HepG2 (cell line): ENCODE measurements around the gene CASD1. TPM values are rescaled to one million over a fixed set of nuclear protein-coding genes. Genes with fewer than 3 reads are reported as not detected.

Source experiments
- CREM ChIP-seq, 2 experiments: sonication (generic) in 1 of 2; formaldehyde crosslinking in 1 of 2; IDR thresholded peaks; 2 replicates each; pipeline versions ENCODE4 v1.4.0 to v1.6.1; 2016 to 2020; ENCODE audit warnings: antibody characterized with exemption in 1 of 2, mild to moderate bottlenecking in 1 of 2, missing genetic modification reagents in 1 of 2
- ELF3 ChIP-seq: IDR thresholded peaks from 2 replicates; pipeline ENCODE4 v1.6.1; 2016; ENCODE audit warnings: missing genetic modification reagents, missing compliant biosample characterization
- ETV5 ChIP-seq: IDR thresholded peaks from 2 replicates; pipeline ENCODE4 v1.6.1; 2018; ENCODE audit warnings: missing biosample characterization, missing genetic modification reagents, inconsistent platforms, borderline replicate concordance
- FOSL2 ChIP-seq: sonication (generic); formaldehyde crosslinking; IDR thresholded peaks from 2 replicates; pipeline ENCODE4 v1.4.0; 2020; ENCODE audit warnings: missing genetic modification reagents
- FOXO1 ChIP-seq: sonication (generic); formaldehyde crosslinking; IDR thresholded peaks from 2 replicates; pipeline ENCODE4 v1.4.0; 2020; ENCODE audit warnings: missing genetic modification reagents
- IRF2 ChIP-seq: IDR thresholded peaks from 2 replicates; pipeline ENCODE4 v1.6.1; 2018; ENCODE audit warnings: missing genetic modification reagents, missing compliant biosample characterization
- MIER3 ChIP-seq: IDR thresholded peaks from 2 replicates; pipeline ENCODE4 v1.6.1; 2016; ENCODE audit warnings: missing compliant biosample characterization, borderline replicate concordance
- NFIB ChIP-seq: sonication (generic); formaldehyde crosslinking; IDR thresholded peaks from 2 replicates; pipeline ENCODE4 v1.9.0; 2021; ENCODE audit warnings: missing genetic modification reagents, mild to moderate bottlenecking, borderline replicate concordance
- PPARG ChIP-seq: conservative IDR thresholded peaks from 2 replicates; pipeline ENCODE4 v1.6.1; 2016; ENCODE audit warnings: missing biosample characterization, missing genetic modification reagents
- RXRB ChIP-seq: IDR thresholded peaks from 2 replicates; pipeline ENCODE4 v1.6.1; 2016; ENCODE audit warnings: borderline replicate concordance, missing genetic modification reagents, missing compliant biosample characterization
- SMAD3 ChIP-seq: sonication (generic); formaldehyde crosslinking; IDR thresholded peaks from 2 replicates; pipeline ENCODE4 v1.4.0; 2020; ENCODE audit warnings: missing genetic modification reagents
- SOX5 ChIP-seq: IDR thresholded peaks from 2 replicates; pipeline ENCODE4 v1.6.1; 2016; ENCODE audit warnings: borderline replicate concordance
- TCF7 ChIP-seq: sonication (generic); IDR thresholded peaks from 2 replicates; pipeline ENCODE4 v1.6.1; 2016; ENCODE audit warnings: antibody characterized with exemption, low read depth
- ZNF331 ChIP-seq: sonication (generic); formaldehyde crosslinking; IDR thresholded peaks from 2 replicates; pipeline ENCODE4 v1.4.0; 2020; ENCODE audit warnings: missing genetic modification reagents
- ZNF644 ChIP-seq: IDR thresholded peaks from 2 replicates; pipeline ENCODE4 v1.6.1; 2016; ENCODE audit warnings: low read depth
- ZNF652 ChIP-seq: IDR thresholded peaks from 2 replicates; pipeline ENCODE4 v1.6.1; 2016; ENCODE audit warnings: low read depth, borderline replicate concordance
- ZNF879 ChIP-seq: sonication (generic); formaldehyde crosslinking; IDR thresholded peaks from 2 replicates; pipeline ENCODE4 v1.8.1; 2023; ENCODE audit warnings: missing genetic modification reagents
- polyA plus RNA-seq, 8 experiments: library from polyadenylated mRNA; depleted of rRNA in 3 of 8; stranded (reverse) in 7 of 8; unstranded in 1 of 8; fragments of >200 nt; fragmentation: Illumina TruSeq in 4 of 8; extraction: Trizol in 4 of 8; gene quantifications; 2 replicates each; pipeline versions ENCODE4 v1.2.1 to v1.2.3, GENCODE V29; 2011 to 2016; ENCODE audit warnings: low read depth in 4 of 8, missing spikeins in 1 of 8, mixed read lengths in 1 of 8; ENCODE audit not compliant: insufficient read depth in 1 of 8
- total RNA-seq, 5 experiments: library from RNA; depleted of rRNA; stranded (reverse); fragments of >200 nt; fragmentation: Illumina TruSeq; extraction: Trizol; gene quantifications; 2 replicates each; pipeline ENCODE4 v1.2.3, GENCODE V29; 2016; ENCODE audit warnings: low read depth in 1 of 5
- TF ChIP-seq, protein P1 (sequence below): sonication (generic); formaldehyde crosslinking; IDR thresholded peaks from 2 replicates; pipeline ENCODE4 v1.4.0; 2020; ENCODE audit warnings: mild to moderate bottlenecking, missing genetic modification reagents, borderline replicate concordance
- TF ChIP-seq, protein P2 (sequence below): sonication (generic); formaldehyde crosslinking; conservative IDR thresholded peaks from 2 replicates; pipeline ENCODE4 v1.4.0; 2020; ENCODE audit warnings: mild to moderate bottlenecking, missing genetic modification reagents, moderate library complexity
- TF ChIP-seq, protein P3 (sequence below): sonication (generic); formaldehyde crosslinking; IDR thresholded peaks from 2 replicates; pipeline ENCODE4 v1.8.0; 2022; ENCODE audit warnings: mild to moderate bottlenecking, missing genetic modification reagents, moderate library complexity
- TF ChIP-seq, protein P4 (sequence below): IDR thresholded peaks from 2 replicates; pipeline ENCODE4 v1.6.1; 2016; ENCODE audit warnings: missing compliant biosample characterization, missing genetic modification reagents, borderline replicate concordance

Gene CASD1
- total and polyA plus RNA-seq, 2 of the 13 experiments (the other 11 are each of a cell fraction or from before 2014, with no cell fraction given), result 22.9 to 32.6 TPM

DNA sequence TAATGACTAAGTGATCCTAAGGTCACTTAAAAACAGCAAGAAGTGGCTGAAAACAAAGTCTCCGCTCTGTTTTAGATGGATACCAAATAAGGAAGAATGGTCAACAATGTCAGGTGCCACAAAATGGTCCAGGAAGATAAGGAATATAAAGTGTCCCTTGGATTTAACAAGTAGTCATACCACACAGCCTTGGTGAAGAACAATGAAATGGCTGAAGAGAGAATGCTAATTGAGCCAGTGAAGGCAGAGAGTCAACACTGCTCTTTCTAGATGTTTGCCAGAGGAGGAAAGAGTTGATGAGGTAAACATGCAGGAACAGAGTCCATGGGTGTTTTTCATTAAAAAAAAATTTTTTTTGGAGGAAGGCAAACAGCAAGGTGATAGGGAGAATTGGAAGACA, 2.1 kb upstream of the CASD1 start (continued):
- TF ChIP-seq, protein P1, sequence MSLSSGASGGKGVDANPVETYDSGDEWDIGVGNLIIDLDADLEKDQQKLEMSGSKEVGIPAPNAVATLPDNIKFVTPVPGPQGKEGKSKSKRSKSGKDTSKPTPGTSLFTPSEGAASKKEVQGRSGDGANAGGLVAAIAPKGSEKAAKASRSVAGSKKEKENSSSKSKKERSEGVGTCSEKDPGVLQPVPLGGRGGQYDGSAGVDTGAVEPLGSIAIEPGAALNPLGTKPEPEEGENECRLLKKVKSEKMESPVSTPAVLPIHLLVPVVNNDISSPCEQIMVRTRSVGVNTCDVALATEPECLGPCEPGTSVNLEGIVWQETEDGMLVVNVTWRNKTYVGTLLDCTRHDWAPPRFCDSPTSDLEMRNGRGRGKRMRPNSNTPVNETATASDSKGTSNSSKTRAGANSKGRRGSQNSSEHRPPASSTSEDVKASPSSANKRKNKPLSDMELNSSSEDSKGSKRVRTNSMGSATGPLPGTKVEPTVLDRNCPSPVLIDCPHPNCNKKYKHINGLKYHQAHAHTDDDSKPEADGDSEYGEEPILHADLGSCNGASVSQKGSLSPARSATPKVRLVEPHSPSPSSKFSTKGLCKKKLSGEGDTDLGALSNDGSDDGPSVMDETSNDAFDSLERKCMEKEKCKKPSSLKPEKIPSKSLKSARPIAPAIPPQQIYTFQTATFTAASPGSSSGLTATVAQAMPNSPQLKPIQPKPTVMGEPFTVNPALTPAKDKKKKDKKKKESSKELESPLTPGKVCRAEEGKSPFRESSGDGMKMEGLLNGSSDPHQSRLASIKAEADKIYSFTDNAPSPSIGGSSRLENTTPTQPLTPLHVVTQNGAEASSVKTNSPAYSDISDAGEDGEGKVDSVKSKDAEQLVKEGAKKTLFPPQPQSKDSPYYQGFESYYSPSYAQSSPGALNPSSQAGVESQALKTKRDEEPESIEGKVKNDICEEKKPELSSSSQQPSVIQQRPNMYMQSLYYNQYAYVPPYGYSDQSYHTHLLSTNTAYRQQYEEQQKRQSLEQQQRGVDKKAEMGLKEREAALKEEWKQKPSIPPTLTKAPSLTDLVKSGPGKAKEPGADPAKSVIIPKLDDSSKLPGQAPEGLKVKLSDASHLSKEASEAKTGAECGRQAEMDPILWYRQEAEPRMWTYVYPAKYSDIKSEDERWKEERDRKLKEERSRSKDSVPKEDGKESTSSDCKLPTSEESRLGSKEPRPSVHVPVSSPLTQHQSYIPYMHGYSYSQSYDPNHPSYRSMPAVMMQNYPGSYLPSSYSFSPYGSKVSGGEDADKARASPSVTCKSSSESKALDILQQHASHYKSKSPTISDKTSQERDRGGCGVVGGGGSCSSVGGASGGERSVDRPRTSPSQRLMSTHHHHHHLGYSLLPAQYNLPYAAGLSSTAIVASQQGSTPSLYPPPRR (CRISPR knock-in tag), result 0 out of 2 replicates have a peak, but pooled peaks have one; percentile 17
- TF ChIP-seq CREM (IDR thresholded peaks at IDR 0.05) (0 out of 2 replicates have a peak, but pooled peaks have one; percentile 24), CREM (CRISPR knock-in tag; IDR thresholded peaks at IDR 0.05) (no peak), SMAD3 (0 out of 2 replicates have a peak, but pooled peaks have one; percentile 34), FOSL2 (0 out of 2 replicates have a peak, but pooled peaks have one; percentile 6), SOX5 (peak; percentile 90), IRF2 (CRISPR knock-in tag) (0 out of 2 replicates have a peak, but pooled peaks have one; percentile 18), RXRB (CRISPR knock-in tag) (peak; percentile 55; the same call in 1 of the 2 replicates), MIER3 (CRISPR knock-in tag) (0 out of 2 replicates have a peak, but pooled peaks have one; percentile 17), ELF3 (peak; percentile 74), ETV5 (peak; percentile 33; the same call in 1 of the 2 replicates), ZNF644 (CRISPR knock-in tag) (0 out of 2 replicates have a peak, but pooled peaks have one; percentile 24), ZNF652 (CRISPR knock-in tag) (0 out of 2 replicates have a peak, but pooled peaks have one; percentile 10), ZNF879 (no peak), FOXO1 (CRISPR knock-in tag) (peak; percentile 46; the same call in 1 of the 2 replicates), PPARG (CRISPR knock-in tag) (0 out of 2 replicates have a peak, but pooled peaks have one; percentile 15), ZNF331 (CRISPR knock-in tag) (0 out of 2 replicates have a peak, but pooled peaks have one; percentile 53), NFIB (CRISPR knock-in tag) (no peak), TCF7 (peak; percentile 41; the same call in 1 of the 2 replicates)
- TF ChIP-seq, protein P2, sequence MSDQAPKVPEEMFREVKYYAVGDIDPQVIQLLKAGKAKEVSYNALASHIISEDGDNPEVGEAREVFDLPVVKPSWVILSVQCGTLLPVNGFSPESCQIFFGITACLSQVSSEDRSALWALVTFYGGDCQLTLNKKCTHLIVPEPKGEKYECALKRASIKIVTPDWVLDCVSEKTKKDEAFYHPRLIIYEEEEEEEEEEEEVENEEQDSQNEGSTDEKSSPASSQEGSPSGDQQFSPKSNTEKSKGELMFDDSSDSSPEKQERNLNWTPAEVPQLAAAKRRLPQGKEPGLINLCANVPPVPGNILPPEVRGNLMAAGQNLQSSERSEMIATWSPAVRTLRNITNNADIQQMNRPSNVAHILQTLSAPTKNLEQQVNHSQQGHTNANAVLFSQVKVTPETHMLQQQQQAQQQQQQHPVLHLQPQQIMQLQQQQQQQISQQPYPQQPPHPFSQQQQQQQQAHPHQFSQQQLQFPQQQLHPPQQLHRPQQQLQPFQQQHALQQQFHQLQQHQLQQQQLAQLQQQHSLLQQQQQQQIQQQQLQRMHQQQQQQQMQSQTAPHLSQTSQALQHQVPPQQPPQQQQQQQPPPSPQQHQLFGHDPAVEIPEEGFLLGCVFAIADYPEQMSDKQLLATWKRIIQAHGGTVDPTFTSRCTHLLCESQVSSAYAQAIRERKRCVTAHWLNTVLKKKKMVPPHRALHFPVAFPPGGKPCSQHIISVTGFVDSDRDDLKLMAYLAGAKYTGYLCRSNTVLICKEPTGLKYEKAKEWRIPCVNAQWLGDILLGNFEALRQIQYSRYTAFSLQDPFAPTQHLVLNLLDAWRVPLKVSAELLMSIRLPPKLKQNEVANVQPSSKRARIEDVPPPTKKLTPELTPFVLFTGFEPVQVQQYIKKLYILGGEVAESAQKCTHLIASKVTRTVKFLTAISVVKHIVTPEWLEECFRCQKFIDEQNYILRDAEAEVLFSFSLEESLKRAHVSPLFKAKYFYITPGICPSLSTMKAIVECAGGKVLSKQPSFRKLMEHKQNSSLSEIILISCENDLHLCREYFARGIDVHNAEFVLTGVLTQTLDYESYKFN (CRISPR knock-in tag), result peak; percentile 71
- TF ChIP-seq, protein P3, sequence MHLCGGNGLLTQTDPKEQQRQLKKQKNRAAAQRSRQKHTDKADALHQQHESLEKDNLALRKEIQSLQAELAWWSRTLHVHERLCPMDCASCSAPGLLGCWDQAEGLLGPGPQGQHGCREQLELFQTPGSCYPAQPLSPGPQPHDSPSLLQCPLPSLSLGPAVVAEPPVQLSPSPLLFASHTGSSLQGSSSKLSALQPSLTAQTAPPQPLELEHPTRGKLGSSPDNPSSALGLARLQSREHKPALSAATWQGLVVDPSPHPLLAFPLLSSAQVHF (CRISPR knock-in tag), result no peak
- TF ChIP-seq, protein P4, sequence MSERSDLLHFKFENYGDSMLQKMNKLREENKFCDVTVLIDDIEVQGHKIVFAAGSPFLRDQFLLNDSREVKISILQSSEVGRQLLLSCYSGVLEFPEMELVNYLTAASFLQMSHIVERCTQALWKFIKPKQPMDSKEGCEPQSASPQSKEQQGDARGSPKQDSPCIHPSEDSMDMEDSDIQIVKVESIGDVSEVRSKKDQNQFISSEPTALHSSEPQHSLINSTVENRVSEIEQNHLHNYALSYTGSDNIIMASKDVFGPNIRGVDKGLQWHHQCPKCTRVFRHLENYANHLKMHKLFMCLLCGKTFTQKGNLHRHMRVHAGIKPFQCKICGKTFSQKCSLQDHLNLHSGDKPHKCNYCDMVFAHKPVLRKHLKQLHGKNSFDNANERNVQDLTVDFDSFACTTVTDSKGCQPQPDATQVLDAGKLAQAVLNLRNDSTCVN (CRISPR knock-in tag), result 0 out of 2 replicates have a peak, but pooled peaks have one; percentile 40
